CD4-positive, alpha-beta T cell treated with Interleukin-15 for 1 hour (primary cell): ENCODE data around the gene FAM98B.

Experiments used
- DNase-seq: peaks from one replicate; pipeline ENCODE4 v3.0.0-alpha.2; 2020

FAM98B gene

GRCh38 chr15:38461066-38461833 is 7.3 kb downstream of the FAM98B start:
- DNase-seq = no peak

- no peak for DNase-seq
These were observed 10.0 kb downstream of the FAM98B start for GRCh38 chr15:38463893-38464292.

DNA sequence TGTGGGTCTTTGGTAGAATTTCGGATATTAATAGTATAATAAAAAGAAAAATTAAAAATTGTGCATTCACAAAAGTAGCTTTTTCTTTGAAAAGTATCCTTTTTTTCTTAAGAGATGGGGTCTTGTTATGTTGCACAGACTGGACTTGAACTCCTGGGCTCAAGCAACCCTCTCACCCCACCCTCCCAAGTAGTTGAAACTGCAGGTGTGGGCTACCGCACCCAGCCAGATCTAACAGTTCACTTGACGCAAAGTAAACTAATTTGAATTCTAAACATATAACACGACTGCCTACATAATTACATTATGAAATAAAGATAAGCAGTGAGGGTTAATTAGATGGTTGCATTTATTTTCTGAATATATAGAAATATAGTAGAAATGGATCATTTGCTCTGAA is 10.7 kb downstream of the FAM98B start:
- no peak for DNase-seq

DNA sequence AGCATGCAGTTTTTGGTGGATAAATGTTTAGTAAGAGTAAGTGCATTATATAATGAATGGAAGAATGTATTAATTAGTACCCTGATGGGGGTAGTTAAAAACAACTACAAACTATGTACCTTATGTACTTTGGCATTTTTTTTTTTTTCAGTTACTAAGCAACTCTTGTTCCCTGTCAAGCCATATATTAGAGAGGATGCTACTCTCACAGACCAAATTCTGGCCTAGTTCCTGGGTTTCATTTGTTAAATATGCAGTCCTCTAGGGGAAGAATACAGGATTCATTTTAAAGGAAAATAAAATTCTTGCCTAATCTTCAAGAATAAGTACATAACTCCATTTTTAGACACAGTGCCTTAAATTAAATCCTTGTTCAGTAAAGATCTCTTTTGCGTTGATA is 16.9 kb downstream of the FAM98B start:
- DNase-seq = no peak

GRCh38 chr15:38471974-38472373 is 18.0 kb downstream of the FAM98B start:
- DNase-seq = no peak

- DNase-seq = peak; percentile 40
These were observed 20.3 kb downstream of the FAM98B start for GRCh38 chr15:38474155-38474757.

GRCh38 chr15:38475361-38475760 is 21.4 kb downstream of the FAM98B start:
- no peak for DNase-seq

DNA sequence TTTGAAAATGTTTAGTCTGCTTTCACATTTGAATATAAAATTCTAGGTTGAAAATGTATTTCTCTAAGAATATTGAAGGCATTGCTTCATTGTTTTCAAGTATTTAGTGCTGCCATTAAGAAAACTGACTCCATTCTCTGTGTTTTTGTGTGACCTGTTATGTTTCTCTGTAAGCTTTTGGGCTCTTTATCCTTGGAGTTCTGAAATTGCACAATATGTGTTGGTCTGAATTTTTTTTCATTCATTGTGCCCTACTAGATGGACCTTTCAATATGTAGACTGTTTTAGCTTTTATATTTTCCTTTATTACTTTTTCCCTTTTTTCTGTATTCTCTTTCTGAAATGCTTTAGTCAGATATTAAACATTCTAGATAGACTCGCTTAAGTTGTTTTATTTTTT is 22.2 kb downstream of the FAM98B start:
- no peak for DNase-seq

DNA sequence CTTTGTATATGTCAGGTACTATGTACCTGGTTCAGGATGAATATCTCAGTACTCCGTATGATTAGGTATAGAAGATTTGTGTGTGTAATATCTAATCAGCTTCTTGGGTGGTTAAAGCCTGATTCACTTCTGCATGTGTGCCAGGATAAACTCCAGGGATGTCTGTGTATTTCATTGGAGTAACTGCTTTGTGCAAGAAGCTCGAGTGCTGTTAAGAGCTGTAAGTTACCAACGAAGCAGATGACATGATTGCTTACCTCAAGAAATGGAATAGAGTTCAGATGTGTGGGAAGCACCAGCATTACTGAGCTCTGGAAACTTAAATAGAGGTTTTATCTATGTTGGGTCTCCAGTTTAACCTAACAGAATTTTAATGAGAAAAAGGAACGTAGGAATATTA is 23.7 kb downstream of the FAM98B start:
- no peak for DNase-seq

DNA sequence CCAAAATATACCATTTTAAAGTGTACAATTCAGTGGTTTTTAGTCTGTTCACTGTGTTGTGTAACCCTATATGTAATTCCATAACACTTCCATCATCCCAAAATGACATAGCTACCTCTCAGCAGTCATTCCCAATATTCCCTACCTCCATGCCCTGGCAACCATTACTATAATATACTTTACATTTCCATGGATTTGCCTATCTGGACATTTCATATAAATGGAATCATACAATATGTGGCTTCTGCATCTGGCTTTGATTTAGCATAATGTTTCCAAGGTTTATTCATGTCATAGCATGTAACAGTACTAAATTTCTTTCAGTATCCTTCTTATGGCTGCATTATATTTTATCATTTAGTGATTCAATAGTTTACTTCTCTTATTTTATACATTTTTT is 25.3 kb downstream of the FAM98B start:
- no peak for DNase-seq

GRCh38 chr15:38479756-38480155 is 25.8 kb downstream of the FAM98B start:
- DNase-seq = no peak

GRCh38 chr15:38481113-38481512 is 27.2 kb downstream of the FAM98B start:
- no peak for DNase-seq

DNA sequence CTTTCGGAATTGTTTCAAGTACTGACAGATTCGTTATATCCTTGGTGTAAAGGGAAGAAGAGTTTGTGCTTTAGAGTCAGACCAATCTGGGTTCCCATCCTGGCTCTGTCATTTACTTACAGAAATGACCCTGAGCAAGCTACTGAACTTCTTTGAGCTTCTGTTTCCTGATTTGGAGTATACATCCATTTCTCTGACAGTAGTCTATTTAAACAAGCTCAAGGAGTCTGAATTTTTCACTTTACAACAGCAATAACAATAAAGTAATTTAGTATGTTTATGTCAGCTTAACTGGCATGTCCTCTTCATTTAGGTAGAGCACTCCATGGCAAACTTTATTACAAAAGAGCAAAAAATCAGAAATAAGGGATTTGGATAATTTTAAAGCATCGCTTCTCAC is 27.8 kb downstream of the FAM98B start:
- no peak for DNase-seq

GRCh38 chr15:38482572-38482971 is 28.6 kb downstream of the FAM98B start:
- DNase-seq = no peak

DNA sequence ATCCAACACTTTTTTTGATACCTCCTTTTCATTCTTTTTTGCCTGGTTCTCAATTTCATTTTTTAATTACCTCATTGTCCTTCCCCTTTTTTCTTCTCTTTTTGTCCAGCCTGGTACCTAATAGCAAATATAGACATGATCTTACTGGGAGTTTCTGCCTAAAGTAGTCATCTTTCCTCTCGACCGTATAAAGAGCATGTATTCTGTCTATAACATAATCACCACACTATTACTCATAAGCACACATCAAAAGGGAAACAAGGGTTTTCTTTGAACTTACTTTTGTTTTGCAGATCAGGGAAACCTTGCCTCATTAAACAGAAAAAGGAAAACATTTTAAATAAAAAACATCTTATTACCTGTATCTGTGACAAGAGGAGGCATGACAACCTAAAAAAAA is 33.0 kb downstream of the FAM98B start:
- DNase-seq = no peak

- no peak for DNase-seq
These were observed 33.5 kb downstream of the FAM98B start for GRCh38 chr15:38487378-38487777.

- DNase-seq = no peak
These were observed 36.5 kb downstream of the FAM98B start for GRCh38 chr15:38490242-38490922.

GRCh38 chr15:38496151-38496550 is 42.2 kb downstream of the FAM98B start:
- no peak for DNase-seq

- no peak for DNase-seq
These were observed 45.7 kb downstream of the FAM98B start for GRCh38 chr15:38499651-38500050.

- no peak for DNase-seq
These were observed 49.6 kb downstream of the FAM98B start for GRCh38 chr15:38503496-38503895.

DNA sequence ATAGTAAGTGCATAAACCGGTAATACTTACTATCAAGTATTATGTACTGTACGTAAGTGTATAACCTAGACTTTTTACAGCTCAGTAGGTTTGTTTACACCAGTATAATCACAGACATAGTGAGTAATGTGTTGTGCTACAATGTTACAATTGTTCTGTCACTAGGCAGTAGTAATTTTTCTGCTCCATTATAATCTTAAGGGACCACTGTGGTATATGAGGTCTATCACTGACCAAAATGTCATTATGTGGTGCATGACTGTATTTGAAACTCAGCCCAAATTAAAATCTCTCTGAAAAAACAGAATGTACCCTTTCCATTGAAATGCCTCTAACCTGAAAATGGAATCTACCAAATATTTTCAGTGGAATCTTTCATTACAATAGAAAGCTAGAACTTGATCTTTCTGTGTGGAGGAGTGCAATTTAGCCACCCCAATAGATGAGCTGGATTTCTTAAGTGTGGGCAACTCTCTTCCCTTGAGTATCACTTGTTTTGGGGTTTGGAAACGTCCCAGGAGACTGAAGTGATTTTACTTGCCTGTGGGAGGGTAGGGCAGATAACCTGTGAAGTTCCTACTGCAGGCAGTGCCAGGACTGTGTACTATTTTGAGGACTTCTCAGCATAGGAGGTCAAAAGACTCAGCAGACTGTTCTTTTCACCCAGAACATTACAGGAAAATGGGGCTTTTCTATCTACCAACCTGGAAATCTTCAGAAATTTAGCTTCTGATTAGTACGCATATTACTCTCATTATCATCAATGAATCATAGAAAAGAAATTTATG is 50.9 kb downstream of the FAM98B start:
- DNase-seq = no peak

DNA sequence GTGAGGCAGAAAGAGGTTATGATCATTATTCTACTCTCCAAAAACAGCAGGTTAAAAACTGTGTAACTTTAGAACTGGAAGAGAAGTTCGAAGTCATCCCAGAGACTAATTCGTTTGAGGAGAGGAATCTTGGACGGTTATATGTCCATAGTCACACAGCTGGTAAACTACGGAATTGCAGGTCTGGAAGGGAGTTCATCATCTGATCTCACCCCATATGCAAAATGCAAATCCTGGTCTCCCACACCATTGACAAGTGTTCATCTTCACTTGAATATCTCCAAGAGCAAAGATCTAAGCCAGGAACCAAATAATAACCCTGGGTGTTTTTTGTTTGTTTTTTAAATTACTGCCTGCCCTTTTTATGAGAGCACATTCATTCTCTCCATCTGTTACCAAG is 53.1 kb downstream of the FAM98B start:
- no peak for DNase-seq

DNA sequence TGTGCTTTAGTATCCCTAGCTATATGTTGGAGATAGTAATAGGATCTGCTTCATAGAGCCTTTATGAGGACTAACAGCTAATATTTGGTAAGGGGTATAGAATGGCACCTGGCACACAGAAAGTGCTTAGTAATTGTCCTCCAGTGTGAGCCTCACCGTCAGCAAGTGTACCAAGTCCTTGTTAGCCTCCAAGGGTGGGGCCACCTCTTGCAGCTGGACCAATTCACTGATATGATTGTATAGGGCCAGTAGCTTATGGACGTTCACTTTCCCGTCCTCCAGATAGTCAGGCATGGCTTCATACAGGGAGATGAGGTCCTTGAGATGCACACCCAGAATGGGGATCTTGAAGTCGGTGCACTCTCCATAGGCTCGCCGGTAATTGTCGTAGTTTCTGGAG is 53.6 kb downstream of the FAM98B start:
- no peak for DNase-seq
